ENCODE results near the gene KCNIP1.

DNA sequence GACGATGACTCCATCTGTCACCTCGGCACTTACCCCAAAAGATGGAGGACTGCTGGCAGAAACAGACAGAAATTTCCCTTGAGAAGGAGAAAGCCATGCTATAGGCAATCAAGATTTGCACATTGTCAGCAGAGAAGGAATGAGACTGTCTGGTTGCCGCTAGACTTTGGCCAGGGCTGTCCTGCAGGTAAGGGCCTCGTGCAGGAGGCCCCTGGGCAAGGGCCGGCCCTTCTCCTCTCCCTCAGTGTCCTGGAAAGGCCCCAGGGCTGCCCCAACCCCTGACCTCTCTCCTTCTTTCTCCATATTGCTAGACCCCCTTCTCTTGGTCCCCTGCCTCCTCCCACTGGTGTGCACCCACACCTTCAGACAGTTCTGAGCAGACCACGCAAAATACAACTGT is 14.6 kb upstream of the KCNIP1 start:
- no peak for TF ChIP-seq SIN3A (IDR thresholded peaks at IDR 0.05; ENCODE audit: borderline replicate concordance, insufficient read depth, low read depth, low read length)
- TF ChIP-seq, protein P1, sequence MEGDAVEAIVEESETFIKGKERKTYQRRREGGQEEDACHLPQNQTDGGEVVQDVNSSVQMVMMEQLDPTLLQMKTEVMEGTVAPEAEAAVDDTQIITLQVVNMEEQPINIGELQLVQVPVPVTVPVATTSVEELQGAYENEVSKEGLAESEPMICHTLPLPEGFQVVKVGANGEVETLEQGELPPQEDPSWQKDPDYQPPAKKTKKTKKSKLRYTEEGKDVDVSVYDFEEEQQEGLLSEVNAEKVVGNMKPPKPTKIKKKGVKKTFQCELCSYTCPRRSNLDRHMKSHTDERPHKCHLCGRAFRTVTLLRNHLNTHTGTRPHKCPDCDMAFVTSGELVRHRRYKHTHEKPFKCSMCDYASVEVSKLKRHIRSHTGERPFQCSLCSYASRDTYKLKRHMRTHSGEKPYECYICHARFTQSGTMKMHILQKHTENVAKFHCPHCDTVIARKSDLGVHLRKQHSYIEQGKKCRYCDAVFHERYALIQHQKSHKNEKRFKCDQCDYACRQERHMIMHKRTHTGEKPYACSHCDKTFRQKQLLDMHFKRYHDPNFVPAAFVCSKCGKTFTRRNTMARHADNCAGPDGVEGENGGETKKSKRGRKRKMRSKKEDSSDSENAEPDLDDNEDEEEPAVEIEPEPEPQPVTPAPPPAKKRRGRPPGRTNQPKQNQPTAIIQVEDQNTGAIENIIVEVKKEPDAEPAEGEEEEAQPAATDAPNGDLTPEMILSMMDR (IDR thresholded peaks at IDR 0.05), result no peak
- TF ChIP-seq POLR2AphosphoS5 (IDR thresholded peaks at IDR 0.05; ENCODE audit: low read depth, low read length), result no peak

All from Panc1 (cell line).